Measurements from ENCODE around the gene HRH1. TPM values are rescaled to one million over a fixed set of nuclear protein-coding genes. Genes with fewer than 3 reads are reported as not detected.

Gene HRH1
- total RNA-seq, 2 donors from 2014 or later, result 1.6 to 3.5 TPM

- TF ChIP-seq CTCF (IDR thresholded peaks at IDR 0.05), result no peak
- no peaks in the 10 kb centered on the region for H3K36me3 ChIP-seq
- DNase-seq (ENCODE audit: low spot score), result no peak
- H3K4me3 ChIP-seq, result peak overlapping the region in 1 of 2 donors; percentile 22
- peak overlapping the region; percentile 54 to 71 for H3K27ac ChIP-seq
- no peaks in the 10 kb centered on the region for H3K4me1 ChIP-seq
- no peaks in the 10 kb centered on the region for H3K9me3 ChIP-seq
- no peaks in the 10 kb centered on the region for H3K27me3 ChIP-seq
Measured at GRCh38 chr3:11226042-11226370, 71.7 kb downstream of the HRH1 start.

- Histone ChIP-seq H3K27ac (no peak overlapping the region), H3K27me3 (no peaks in the 10 kb centered on the region), H3K4me1 (no peaks in the 10 kb centered on the region), H3K36me3 (no peaks in the 10 kb centered on the region), H3K9me3 (no peaks in the 10 kb centered on the region), H3K4me3 (no peak overlapping the region)
- no peak for DNase-seq (ENCODE audit: low spot score)
- TF ChIP-seq CTCF (IDR thresholded peaks at IDR 0.05), result no peak
Measured at GRCh38 chr3:11228041-11228440, 73.7 kb downstream of the HRH1 start.

- no peak for TF ChIP-seq CTCF (IDR thresholded peaks at IDR 0.05)
- DNase-seq (ENCODE audit: low spot score), result no peak
- no peaks in the 10 kb centered on the region for H3K4me1 ChIP-seq
- no peaks in the 10 kb centered on the region for H3K36me3 ChIP-seq
- no peak overlapping the region for H3K4me3 ChIP-seq
- no peak overlapping the region for H3K27ac ChIP-seq
- no peaks in the 10 kb centered on the region for H3K9me3 ChIP-seq
- no peaks in the 10 kb centered on the region for H3K27me3 ChIP-seq
Measured at GRCh38 chr3:11230125-11230524, 75.8 kb downstream of the HRH1 start.

- no peak overlapping the region for H3K4me3 ChIP-seq
- H3K36me3 ChIP-seq, result no peaks in the 10 kb centered on the region
- no peaks in the 10 kb centered on the region for H3K9me3 ChIP-seq
- H3K4me1 ChIP-seq, result no peaks in the 10 kb centered on the region
- no peaks in the 10 kb centered on the region for H3K27me3 ChIP-seq
- H3K27ac ChIP-seq, result no peak overlapping the region
- no peak for DNase-seq (ENCODE audit: low spot score)
- TF ChIP-seq CTCF (IDR thresholded peaks at IDR 0.05), result no peak
Measured at GRCh38 chr3:11230832-11231231, 76.5 kb downstream of the HRH1 start.

- Histone ChIP-seq H3K4me1 (no peaks in the 10 kb centered on the region), H3K27ac (no peak overlapping the region), H3K27me3 (no peaks in the 10 kb centered on the region), H3K4me3 (no peak overlapping the region), H3K9me3 (no peaks in the 10 kb centered on the region), H3K36me3 (no peaks in the 10 kb centered on the region)
- no peak for DNase-seq (ENCODE audit: low spot score)
- TF ChIP-seq CTCF (IDR thresholded peaks at IDR 0.05), result no peak
Measured at GRCh38 chr3:11235385-11235784, 81.1 kb downstream of the HRH1 start.

GRCh38 chr3:11236588-11237461 is 82.5 kb downstream of the HRH1 start:
- Histone ChIP-seq H3K4me3 (no peak overlapping the region), H3K4me1 (no peaks in the 10 kb centered on the region), H3K36me3 (no peaks in the 10 kb centered on the region), H3K27ac (no peak overlapping the region), H3K9me3 (no peaks in the 10 kb centered on the region), H3K27me3 (no peaks in the 10 kb centered on the region)
- peak; percentile 75 to 81 for TF ChIP-seq CTCF (IDR thresholded peaks at IDR 0.05)
- DNase-seq (ENCODE audit: low spot score), result no peak
